SK-N-SH treated with all-trans-retinoic acid at 6 μM for 48 hours (cell line): Measurements from ENCODE around the gene HIVEP3.

ENCODE experiments used
- ATAC-seq: fragments of 200-7000 bp; cut with Tn5 transposase; 3 replicates; pipeline ENCODE4 v1.9.1; 2020; ENCODE audit warnings: mild to moderate bottlenecking, moderate library complexity
- ARNTL ChIP-seq: fragments of 450-650 bp; formaldehyde crosslinking; IDR thresholded peaks from 2 replicates; pipeline ENCODE4 v1.5.0; 2020; ENCODE audit warnings: low read depth, mild to moderate bottlenecking, moderate library complexity, borderline replicate concordance
- BACH2 ChIP-seq: fragments of 250-450 bp; sonication (Bioruptor Pico); IDR thresholded peaks from 2 replicates; pipeline ENCODE4 v1.9.0; 2021; ENCODE audit warnings: mild to moderate bottlenecking, borderline replicate concordance
- CSDC2 ChIP-seq: fragments of 250-450 bp; sonication (Bioruptor Pico); IDR thresholded peaks from 2 replicates; pipeline ENCODE4 v1.5.0; 2020; ENCODE audit warnings: mild to moderate bottlenecking, moderate library complexity
- ESRRG ChIP-seq: fragments of 250-450 bp; sonication (Bioruptor Pico); IDR thresholded peaks from 2 replicates; pipeline ENCODE4 v1.6.1; 2021; ENCODE audit warnings: mild to moderate bottlenecking
- GLIS3 ChIP-seq: fragments of 250-450 bp; sonication (Bioruptor Pico); IDR thresholded peaks from 2 replicates; pipeline ENCODE4 v1.5.0; 2020; ENCODE audit warnings: mild to moderate bottlenecking, moderate library complexity
- OSR1 ChIP-seq: fragments of 250-450 bp; sonication (Bioruptor Pico); IDR thresholded peaks from 2 replicates; pipeline ENCODE4 v1.8.0; 2022; ENCODE audit warnings: moderate library complexity, mild to moderate bottlenecking, inconsistent platforms
- PPARA ChIP-seq: fragments of 250-450 bp; sonication (Bioruptor Pico); IDR thresholded peaks from 2 replicates; pipeline ENCODE4 v1.5.0; 2020; ENCODE audit warnings: mild to moderate bottlenecking, borderline replicate concordance
- RARB ChIP-seq: fragments of 250-450 bp; sonication (Bioruptor Pico); IDR thresholded peaks from 2 replicates; pipeline ENCODE4 v1.8.0; 2021; ENCODE audit warnings: mild to moderate bottlenecking, moderate library complexity
- SNAI2 ChIP-seq: fragments of 250-450 bp; sonication (Bioruptor Pico); IDR thresholded peaks from 2 replicates; pipeline ENCODE4 v1.5.0; 2020; ENCODE audit warnings: mild to moderate bottlenecking, moderate library complexity
- TCF4 ChIP-seq: fragments of 250-450 bp; sonication (Bioruptor Pico); IDR thresholded peaks from 2 replicates; pipeline ENCODE4 v1.8.0; 2021; ENCODE audit warnings: mild to moderate bottlenecking, moderate library complexity, borderline replicate concordance
- TOX ChIP-seq: fragments of 250-450 bp; sonication (Bioruptor Pico); IDR thresholded peaks from 2 replicates; pipeline ENCODE4 v1.8.0; 2021; ENCODE audit warnings: mild to moderate bottlenecking, moderate library complexity, borderline replicate concordance
- ZC3H10 ChIP-seq: fragments of 250-450 bp; sonication (Bioruptor Pico); IDR thresholded peaks from 2 replicates; pipeline ENCODE4 v1.5.1; 2021; ENCODE audit warnings: mild to moderate bottlenecking, moderate library complexity
- ZFP3 ChIP-seq: fragments of 250-450 bp; sonication (Bioruptor Pico); IDR thresholded peaks from 2 replicates; pipeline ENCODE4 v1.5.0; 2020; ENCODE audit warnings: mild to moderate bottlenecking, moderate library complexity
- ZFP30 ChIP-seq: fragments of 450-650 bp; formaldehyde crosslinking; IDR thresholded peaks from 2 replicates; pipeline ENCODE4 v1.5.0; 2022; ENCODE audit warnings: mild to moderate bottlenecking, moderate library complexity
- ZNF70 ChIP-seq: fragments of 450-650 bp; formaldehyde crosslinking; IDR thresholded peaks from 2 replicates; pipeline ENCODE4 v1.5.0; 2020; ENCODE audit warnings: mild to moderate bottlenecking, moderate library complexity
- ZNF8 ChIP-seq: fragments of 450-650 bp; formaldehyde crosslinking; IDR thresholded peaks from 2 replicates; pipeline ENCODE4 v1.5.0; 2020; ENCODE audit warnings: mild to moderate bottlenecking, moderate library complexity
- TF ChIP-seq, protein P1 (sequence below): fragments of 250-450 bp; sonication (Bioruptor Pico); IDR thresholded peaks from 2 replicates; pipeline ENCODE4 v1.8.0; 2020; ENCODE audit warnings: mild to moderate bottlenecking, moderate library complexity, borderline replicate concordance
- TF ChIP-seq, protein P2 (sequence below): fragments of 250-450 bp; sonication (Bioruptor Pico); IDR thresholded peaks from 2 replicates; pipeline ENCODE4 v1.5.1; 2021; ENCODE audit warnings: mild to moderate bottlenecking, moderate library complexity
- TF ChIP-seq, protein P3 (sequence below): fragments of 250-450 bp; sonication (Bioruptor Pico); IDR thresholded peaks from 2 replicates; pipeline ENCODE4 v1.5.0; 2020; ENCODE audit warnings: mild to moderate bottlenecking, moderate library complexity

Gene HIVEP3

DNA sequence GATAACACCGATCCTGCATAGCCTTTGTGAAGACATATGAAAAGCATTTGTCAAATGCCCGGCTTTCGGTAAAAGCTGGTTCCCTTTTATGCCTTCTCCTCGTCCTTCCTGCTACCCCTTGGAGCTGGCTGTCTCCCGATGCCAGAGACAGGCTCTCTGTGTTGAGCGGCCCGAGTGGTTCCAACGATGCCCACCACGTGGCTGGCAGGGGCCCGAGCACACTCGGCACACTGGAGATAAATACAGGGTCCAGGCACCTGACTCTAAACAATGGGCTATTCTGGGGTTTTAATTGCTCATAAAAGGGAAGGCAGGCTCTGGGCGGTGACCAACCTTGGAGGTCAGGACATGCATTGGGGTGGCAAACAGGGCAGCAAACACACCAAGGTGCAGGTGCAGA is 207.1 kb downstream of the HIVEP3 start:
- ATAC-seq, result no peak
- no peak for TF ChIP-seq OSR1 (CRISPR knock-in tag)
- no peak for TF ChIP-seq CSDC2 (CRISPR knock-in tag)
- no peak for TF ChIP-seq TCF4
- TF ChIP-seq, protein P1, sequence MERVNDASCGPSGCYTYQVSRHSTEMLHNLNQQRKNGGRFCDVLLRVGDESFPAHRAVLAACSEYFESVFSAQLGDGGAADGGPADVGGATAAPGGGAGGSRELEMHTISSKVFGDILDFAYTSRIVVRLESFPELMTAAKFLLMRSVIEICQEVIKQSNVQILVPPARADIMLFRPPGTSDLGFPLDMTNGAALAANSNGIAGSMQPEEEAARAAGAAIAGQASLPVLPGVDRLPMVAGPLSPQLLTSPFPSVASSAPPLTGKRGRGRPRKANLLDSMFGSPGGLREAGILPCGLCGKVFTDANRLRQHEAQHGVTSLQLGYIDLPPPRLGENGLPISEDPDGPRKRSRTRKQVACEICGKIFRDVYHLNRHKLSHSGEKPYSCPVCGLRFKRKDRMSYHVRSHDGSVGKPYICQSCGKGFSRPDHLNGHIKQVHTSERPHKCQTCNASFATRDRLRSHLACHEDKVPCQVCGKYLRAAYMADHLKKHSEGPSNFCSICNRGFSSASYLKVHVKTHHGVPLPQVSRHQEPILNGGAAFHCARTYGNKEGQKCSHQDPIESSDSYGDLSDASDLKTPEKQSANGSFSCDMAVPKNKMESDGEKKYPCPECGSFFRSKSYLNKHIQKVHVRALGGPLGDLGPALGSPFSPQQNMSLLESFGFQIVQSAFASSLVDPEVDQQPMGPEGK (CRISPR knock-in tag), result no peak
- TF ChIP-seq, protein P2, sequence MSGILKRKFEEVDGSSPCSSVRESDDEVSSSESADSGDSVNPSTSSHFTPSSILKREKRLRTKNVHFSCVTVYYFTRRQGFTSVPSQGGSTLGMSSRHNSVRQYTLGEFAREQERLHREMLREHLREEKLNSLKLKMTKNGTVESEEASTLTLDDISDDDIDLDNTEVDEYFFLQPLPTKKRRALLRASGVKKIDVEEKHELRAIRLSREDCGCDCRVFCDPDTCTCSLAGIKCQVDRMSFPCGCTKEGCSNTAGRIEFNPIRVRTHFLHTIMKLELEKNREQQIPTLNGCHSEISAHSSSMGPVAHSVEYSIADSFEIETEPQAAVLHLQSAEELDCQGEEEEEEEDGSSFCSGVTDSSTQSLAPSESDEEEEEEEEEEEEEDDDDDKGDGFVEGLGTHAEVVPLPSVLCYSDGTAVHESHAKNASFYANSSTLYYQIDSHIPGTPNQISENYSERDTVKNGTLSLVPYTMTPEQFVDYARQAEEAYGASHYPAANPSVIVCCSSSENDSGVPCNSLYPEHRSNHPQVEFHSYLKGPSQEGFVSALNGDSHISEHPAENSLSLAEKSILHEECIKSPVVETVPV (CRISPR knock-in tag), result no peak
- TF ChIP-seq, protein P3, sequence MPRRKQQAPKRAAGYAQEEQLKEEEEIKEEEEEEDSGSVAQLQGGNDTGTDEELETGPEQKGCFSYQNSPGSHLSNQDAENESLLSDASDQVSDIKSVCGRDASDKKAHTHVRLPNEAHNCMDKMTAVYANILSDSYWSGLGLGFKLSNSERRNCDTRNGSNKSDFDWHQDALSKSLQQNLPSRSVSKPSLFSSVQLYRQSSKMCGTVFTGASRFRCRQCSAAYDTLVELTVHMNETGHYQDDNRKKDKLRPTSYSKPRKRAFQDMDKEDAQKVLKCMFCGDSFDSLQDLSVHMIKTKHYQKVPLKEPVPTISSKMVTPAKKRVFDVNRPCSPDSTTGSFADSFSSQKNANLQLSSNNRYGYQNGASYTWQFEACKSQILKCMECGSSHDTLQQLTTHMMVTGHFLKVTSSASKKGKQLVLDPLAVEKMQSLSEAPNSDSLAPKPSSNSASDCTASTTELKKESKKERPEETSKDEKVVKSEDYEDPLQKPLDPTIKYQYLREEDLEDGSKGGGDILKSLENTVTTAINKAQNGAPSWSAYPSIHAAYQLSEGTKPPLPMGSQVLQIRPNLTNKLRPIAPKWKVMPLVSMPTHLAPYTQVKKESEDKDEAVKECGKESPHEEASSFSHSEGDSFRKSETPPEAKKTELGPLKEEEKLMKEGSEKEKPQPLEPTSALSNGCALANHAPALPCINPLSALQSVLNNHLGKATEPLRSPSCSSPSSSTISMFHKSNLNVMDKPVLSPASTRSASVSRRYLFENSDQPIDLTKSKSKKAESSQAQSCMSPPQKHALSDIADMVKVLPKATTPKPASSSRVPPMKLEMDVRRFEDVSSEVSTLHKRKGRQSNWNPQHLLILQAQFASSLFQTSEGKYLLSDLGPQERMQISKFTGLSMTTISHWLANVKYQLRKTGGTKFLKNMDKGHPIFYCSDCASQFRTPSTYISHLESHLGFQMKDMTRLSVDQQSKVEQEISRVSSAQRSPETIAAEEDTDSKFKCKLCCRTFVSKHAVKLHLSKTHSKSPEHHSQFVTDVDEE (CRISPR knock-in tag), result no peak
- no peak for TF ChIP-seq ZNF8 (CRISPR knock-in tag)
- TF ChIP-seq ESRRG, result no peak
- no peak for TF ChIP-seq ZC3H10 (CRISPR knock-in tag)
- TF ChIP-seq ARNTL (CRISPR knock-in tag), result no peak
- TF ChIP-seq GLIS3 (CRISPR knock-in tag), result no peak
- no peak for TF ChIP-seq PPARA (CRISPR knock-in tag)
- no peak for TF ChIP-seq SNAI2 (CRISPR knock-in tag)
- TF ChIP-seq BACH2 (CRISPR knock-in tag), result no peak
- no peak for TF ChIP-seq RARB (CRISPR knock-in tag)

DNA sequence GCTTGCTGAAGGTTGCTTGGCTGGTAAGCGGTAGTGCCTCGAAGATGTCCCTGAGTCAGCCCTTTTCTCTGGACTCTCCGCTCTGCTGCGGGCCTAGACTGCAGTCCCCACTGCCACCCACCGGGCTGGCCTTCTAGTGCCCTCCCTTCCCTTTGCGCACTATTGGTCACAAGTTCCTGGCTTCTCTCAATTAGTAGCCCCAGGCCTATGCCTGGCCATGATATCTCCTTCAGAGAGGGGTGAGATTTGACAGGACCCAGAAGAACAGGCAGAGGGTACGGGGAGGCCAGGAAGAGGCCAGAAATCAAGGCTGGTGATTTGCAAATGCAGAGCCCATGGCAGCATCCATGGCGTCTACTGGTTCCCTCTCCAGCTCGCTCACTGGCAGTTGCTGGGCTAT is 207.7 kb downstream of the HIVEP3 start:
- TF ChIP-seq TOX (CRISPR knock-in tag) (no peak), PPARA (CRISPR knock-in tag) (no peak), ARNTL (CRISPR knock-in tag) (no peak), TCF4 (no peak), RARB (CRISPR knock-in tag) (no peak), ZFP30 (CRISPR knock-in tag) (no peak), ZFP3 (no peak), ZNF70 (no peak), ZC3H10 (CRISPR knock-in tag) (no peak), GLIS3 (CRISPR knock-in tag) (no peak)
- TF ChIP-seq, protein P2 (CRISPR knock-in tag), result no peak
- TF ChIP-seq, protein P1 (CRISPR knock-in tag), result no peak
- TF ChIP-seq, protein P3 (CRISPR knock-in tag), result no peak
- ATAC-seq, result no peak
